ENCODE data around the gene THBS2.

DNA sequence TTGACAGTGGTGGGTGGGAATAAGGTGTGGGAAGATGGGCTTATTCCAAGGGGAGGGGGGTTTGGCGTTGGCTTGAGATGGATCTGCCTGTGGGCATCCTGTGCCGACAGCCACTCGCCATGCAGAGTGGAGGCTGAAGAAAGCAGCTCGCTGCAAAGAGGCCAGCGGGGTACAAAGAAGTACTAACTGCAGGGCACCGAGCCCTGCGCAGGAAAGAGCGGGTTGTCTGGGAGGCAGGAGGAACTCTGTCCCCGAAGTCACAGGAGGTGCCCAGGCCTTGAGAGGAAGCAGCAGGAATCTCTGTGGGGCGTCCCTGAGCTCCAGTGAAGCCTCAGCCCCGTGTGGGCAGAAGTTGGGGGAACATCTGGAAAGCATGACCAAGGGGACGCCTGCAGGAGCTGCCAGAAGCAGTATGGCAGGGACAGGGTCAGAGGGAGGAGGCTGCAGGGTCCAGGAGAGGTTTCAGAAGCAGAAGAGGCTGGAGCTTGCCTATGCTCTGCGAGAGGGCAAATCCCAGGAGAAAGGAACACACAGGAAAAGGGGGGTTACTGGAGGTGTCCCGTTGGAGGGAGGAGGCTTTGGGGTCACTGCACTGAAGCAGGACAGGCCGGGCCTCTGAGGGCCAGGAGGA is 77.2 kb downstream of the THBS2 start:
- TF ChIP-seq, protein P1, sequence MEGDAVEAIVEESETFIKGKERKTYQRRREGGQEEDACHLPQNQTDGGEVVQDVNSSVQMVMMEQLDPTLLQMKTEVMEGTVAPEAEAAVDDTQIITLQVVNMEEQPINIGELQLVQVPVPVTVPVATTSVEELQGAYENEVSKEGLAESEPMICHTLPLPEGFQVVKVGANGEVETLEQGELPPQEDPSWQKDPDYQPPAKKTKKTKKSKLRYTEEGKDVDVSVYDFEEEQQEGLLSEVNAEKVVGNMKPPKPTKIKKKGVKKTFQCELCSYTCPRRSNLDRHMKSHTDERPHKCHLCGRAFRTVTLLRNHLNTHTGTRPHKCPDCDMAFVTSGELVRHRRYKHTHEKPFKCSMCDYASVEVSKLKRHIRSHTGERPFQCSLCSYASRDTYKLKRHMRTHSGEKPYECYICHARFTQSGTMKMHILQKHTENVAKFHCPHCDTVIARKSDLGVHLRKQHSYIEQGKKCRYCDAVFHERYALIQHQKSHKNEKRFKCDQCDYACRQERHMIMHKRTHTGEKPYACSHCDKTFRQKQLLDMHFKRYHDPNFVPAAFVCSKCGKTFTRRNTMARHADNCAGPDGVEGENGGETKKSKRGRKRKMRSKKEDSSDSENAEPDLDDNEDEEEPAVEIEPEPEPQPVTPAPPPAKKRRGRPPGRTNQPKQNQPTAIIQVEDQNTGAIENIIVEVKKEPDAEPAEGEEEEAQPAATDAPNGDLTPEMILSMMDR (IDR thresholded peaks at IDR 0.05): no peak
- no peak for TF ChIP-seq POLR2A (IDR thresholded peaks at IDR 0.05)

Data from Peyer's patch (tissue), 4 donors.